Stimulated activated CD4-positive, alpha-beta T cell treated with anti-CD3 and anti-CD28 coated beads, TNF-alpha, amount 100 ng/mL, for 24 hours (primary cell): Measurements from ENCODE around the gene AIMP2.
"Not testable (repeated sequence)": the region's sequence is repeated elsewhere in the genome, so short reads cannot be mapped to it uniquely, and the experiment has no call there.

ENCODE experiments used
- DNase-seq, 3 experiments: peaks; one replicate each; pipeline ENCODE4 v3.0.0-alpha.2; 2020; ENCODE audit warnings: low read depth in 3 of 3

Gene AIMP2

GRCh38 chr7:6008668-6009611 is at the start of gene AIMP2, which contains the start of gene PMS2:
AIMP2 (plus strand) TSS chr7:6009272; CDS start chr7:6009364, 92 bp downstream.
PMS2 (minus strand) TSS chr7:6009049; CDS start chr7:6009019, 30 bp downstream.
- peak; percentile 92 to 98 (median 98) for DNase-seq

DNA sequence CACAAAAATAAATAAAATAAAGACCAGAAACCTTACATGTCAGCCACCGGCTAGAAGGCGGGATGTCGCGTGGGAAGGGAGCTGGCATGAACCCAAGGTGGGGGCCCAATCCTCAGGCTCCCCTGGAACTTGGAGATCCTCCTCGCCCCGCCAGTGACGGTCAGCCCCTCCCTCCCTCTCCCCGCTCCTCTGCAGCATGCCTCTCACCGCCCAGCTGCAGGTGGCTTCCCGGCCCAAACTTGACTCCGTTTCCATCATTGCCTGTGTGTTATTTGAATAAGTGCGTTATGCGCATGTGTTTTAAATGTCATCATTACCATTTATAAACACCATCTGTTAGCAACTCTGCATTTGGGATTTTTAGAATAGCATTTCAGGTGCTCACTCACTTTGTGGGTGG is 45.9 kb upstream of the AIMP2 start:
- DNase-seq: not testable (repeated sequence)

DNA sequence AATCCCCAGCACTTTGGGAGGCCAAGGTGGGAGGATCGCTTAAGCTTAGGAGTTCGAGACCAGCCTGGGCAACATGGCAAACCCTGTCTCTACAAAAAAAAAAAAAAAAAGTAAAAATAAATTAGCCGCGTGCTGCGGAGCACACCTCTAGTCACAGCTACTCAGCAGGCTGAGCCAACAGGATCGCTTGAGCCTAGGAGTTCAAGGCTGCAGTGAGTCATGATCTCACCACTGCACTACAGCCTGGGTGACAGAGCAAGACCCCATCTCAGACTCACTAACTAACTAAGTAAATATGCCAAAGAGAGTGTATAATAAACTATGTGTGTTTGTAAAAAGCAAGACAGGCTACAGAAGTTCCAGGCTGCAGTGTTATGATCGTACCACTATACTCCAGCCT is 45.3 kb upstream of the AIMP2 start:
- DNase-seq: not testable (repeated sequence)

DNA sequence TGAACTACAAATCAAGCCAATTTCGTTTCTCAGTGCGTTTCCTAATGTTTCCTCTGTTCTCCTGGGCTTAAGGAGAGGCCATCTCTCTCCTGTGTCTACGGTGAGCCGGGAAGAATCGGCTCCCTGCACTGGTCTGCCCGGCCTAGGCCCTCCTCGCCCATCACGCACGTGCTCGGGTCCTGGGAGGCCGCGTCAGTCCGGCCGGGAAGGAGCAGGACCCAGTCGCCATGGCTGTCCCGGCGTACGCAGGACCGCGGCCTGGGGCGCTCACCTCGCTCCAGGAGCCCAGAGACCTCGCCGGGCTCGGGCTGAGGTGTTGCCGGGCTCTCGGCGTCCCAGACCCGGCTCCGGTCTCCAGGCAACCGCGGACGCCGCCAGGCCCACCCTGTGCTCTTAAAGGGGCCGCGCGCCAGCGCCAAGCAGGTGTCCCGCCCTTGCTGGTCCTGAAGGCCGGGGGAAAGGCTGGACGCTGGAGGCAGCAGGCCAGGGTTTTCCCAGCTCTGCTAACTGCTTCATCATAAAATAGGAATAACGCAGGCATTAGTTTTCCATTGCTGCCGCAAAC is 38.6 kb upstream of the AIMP2 start, which contains the start of gene RSPH10B:
Gene RSPH10B (minus strand): TSS at position 343 of the 565 bp plus-strand sequence. CDS start 3,573 bp downstream, outside the sequence.
- DNase-seq: not testable (repeated sequence)

- not testable (repeated sequence) for DNase-seq
These were observed 35.5 kb upstream of the AIMP2 start for GRCh38 chr7:5973580-5973979.

DNA sequence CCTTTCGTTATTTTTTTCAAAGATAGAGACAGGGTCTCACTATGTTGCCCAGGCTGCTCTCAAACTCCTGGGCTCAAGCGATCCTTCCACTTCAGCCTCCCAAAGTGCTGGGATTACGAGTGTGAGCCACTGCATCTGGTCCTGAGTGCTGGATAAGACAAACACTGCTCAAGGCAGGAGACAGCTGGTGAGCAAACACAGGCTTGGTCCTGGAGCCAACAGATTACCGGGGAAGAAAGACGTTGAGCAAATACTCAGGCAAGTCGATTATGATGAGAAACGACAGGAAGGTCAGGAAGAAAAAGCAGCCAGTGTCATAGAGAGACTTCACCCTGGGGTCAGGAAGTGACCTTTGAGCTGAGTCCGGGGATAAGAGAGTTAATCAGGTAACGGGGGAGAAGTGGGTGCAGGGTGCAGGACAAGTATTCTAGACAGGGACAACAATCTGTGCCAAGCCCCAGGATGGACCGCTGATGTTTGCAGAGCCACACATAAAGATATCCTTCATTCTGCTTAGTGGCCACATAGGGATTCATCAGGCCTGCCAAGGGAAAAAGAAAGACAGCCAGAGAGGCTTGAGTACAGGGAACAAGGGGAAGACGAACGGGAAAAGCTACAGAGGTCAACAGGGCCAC is 29.3 kb upstream of the AIMP2 start:
- DNase-seq: not testable (repeated sequence)

DNA sequence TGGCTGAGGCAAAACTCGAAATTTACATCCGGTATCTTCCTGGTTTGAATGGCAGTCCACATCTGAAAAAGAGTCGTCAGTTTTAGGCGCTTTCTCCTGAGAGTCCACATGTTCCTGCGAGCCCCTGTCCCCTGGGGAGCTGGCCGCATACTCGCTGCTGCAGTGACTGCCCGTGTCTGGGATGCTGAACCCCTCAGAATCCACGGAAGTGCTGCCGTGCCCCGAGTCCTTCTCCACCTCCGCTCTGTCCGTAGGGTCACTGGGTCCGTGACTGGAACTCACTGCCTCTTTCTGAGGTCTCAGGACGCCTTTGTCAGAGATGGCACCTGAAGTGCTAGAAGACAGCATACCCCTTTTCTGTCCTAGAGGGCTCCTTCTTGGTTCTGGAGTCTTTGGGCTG is 22.0 kb upstream of the AIMP2 start:
- not testable (repeated sequence) for DNase-seq

DNA sequence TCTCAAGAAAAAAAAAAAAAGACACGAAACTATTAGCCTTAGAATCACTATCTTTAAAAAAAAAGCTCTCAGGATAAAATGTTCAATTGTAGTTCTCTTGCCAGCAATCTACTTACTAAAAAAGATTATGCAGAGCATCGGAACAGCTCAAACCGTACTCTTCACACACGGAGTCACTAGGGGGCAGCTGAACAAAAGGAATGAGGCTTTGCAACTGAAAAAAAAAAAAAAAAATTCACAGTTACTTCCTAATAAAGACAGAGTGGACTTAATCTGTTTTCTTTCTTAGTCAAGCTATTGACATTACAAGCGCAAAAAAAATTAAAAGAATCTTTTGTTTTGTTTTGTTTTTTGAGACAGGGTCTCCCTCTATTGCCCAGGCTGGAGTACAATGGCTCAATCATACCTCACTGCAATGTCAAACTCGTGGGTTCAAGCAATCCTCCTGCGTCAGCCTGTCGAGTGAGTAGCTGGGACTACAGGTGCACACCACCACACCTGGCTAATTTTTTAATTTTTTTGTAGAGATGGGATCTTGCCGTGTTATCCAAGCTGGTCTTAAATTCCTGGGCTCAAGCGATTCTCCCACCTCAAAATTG is 11.8 kb upstream of the AIMP2 start:
- no peak for DNase-seq

- DNase-seq: no peak
These were observed 1.7 kb upstream of the AIMP2 start for GRCh38 chr7:6007386-6007785.

DNA sequence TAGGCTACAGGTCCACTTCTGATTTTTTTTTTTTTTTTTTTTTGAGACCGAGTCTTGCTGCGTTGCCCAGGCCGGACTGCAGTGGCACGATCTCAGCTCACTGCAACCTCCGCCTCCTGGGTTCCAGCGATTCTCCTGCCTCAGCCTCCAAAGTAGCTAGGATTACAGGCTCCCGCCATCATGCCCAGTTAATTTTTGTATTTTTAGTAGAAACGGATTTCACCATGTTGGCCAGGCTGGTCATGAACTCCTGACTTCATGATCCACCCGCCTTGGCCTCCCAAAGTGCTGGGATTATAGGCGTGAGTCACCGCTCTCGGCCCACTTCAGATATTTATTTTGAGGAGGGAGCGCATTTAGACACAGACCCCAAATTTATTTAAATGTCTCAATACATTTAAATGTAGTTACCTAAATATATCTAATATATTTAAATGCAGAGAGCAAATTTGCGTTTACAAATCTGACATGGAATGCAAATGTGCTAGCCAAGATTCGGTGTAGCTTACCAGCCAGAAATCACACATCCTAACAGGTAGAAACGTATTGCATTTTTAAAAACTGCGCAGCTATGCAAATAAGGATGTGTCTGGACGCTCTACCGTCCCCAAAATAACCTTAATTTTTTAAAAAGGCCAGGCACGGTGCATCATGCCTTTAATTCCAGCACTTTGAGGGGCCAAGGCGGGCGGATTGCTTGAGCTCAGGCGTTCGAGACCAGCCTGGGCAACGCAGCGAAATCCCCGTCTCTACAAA is 1.1 kb upstream of the AIMP2 start:
- not testable (repeated sequence) for DNase-seq

DNA sequence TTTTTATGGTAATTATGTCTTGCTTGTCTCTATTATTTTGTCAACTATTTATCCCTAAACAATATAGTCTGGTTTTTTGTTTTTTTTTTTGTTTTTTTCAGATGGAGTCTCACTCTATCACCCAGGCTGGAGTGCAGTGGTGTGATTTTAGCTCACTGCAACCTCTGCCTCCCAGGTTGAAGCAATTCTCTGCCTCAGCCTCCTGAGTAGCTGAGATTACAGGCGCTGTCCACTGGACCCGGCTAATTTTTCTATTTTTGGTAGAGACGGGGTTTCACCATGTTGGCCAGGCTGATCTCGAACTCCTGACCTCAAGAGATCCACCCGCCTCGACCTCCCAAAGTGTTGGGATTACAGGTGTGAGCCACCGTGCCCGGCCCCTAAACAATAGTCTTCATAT is 1.3 kb downstream of the AIMP2 start:
- not testable (repeated sequence) for DNase-seq

- DNase-seq: no peak
These were observed 2.5 kb downstream of the AIMP2 start for GRCh38 chr7:6011541-6011940.

DNA sequence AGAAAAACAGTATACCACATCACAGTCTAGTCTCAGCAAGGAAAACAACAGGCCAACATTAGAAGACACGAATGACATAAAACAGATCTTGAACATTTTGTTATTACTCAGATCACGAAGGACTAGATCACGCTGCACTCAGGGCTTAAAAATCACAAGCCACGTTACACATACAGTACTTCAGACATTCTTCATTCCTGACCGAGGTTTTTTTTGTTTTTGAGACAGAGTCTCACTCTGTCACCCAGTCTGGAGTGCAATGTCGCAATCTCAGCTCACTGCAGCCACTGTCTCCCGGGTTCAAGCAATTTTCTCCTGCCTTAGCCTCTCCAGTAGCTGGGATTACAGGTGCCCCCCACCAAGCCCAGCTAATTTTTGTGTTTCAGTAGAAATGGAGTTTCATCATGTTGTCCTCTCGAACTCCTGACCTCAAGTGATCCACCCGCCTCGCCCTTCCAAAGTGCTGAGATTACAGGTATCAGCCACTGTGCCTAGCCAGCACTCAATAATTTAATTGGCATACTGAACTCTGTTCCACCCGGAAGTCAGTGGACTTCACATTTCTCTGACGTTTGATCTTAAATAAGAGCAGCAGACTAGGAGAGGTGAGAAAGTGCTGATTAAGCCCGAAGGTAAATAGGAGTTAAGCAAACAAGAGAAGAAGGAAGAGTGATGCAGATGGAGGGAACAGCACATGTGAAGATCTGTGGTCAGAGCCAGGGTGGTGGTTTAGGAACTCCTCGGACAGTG is 3.5 kb downstream of the AIMP2 start:
- DNase-seq: no peak

DNA sequence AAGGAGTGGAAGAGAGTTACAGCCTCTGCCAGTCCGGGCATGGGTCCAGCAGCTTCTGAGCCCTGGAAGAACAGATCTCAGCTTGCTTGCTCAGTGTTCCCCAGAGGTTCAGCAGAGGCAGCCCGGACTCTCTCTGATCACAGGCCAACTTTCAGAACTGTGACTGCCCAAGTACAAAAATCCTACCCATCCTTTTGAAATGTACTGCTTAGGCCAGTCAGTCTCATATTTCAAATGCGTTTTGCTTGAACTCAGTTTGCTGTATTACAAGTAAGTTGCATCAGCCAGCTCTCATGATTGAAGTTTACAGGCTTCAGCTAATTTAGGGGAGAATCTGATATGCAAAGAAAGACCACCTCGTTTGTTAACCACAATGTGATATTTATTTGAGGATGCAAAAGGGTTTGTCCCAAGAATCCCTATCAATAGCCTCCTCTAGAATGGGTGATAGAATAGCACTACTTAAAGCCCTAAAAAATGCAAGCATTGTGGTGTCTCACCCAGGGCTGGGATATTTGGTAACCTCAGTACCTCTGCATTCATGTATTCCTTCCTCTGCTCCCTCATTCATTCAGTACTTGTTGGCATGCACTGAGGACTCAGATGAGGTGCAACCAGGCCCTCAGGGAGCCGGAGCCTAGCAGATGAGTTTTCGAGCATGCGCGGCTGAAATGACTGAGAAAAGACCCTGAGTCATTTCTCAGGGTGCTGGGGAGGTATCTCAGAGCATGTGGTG is 7.0 kb downstream of the AIMP2 start:
- no peak for DNase-seq

DNA sequence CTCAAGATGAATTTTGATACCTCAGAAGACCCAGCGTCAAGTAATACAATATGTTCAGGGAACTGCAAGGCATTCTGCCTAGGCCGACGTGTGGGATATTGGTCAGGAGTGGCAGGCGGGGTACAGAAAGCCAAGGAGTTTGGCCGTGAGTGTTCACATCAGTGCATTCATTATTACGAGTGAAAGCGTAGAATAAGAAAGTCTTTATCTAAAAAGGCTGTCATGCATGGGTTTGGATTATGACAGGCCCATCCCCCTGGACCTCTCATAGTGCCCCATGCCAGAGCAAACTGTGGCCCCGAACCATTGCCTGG is 7.5 kb downstream of the AIMP2 start:
- DNase-seq: no peak

GRCh38 chr7:6020371-6021286 is 11.6 kb downstream of the AIMP2 start:
- no peak for DNase-seq

GRCh38 chr7:6022707-6023106 is 13.6 kb downstream of the AIMP2 start:
- no peak for DNase-seq

DNA sequence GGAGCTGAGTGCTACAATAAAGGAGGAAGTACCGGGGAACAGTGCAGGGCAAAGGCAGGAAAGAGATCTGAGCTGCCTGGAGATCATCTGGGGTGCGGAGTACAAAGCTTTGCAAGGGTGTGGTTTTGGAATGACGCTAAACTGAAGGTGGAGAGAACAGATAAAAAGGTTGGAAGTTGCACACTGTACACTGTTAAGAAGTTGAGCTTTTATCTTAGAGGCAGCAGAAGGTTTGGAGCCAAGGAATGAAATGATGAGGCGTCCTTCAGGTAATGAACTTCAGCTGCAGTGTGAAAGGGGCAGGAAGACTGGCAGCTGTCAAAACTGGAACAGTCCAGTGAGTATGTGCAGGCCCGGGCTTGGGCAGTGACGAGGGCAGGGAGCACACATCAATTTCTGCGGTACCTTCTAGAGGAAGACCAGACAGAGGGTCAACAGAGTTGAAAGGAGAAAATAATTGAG is 14.9 kb downstream of the AIMP2 start:
- DNase-seq: no peak
